Smooth muscle cell (in vitro differentiated cells): Measurements from ENCODE around the gene NLN. TPM values are rescaled to one million over a fixed set of nuclear protein-coding genes. Genes with fewer than 3 reads are reported as not detected.
"Not testable (repeated sequence)": the region's sequence is repeated elsewhere in the genome, so short reads cannot be mapped to it uniquely, and the experiment has no call there.

Experiments used
- DNase-seq: peaks from one replicate; lab custom pipeline; 2025; ENCODE audit not compliant: unreplicated experiment; lab: John Stamatoyannopoulos, UW
- H2AFZ ChIP-seq: fragments of 200-600 bp; sonication (generic); 2 replicates; pipeline ENCODE4 v1.6.0; 2016; ENCODE audit warnings: antibody characterized with exemption, low read depth, mild to moderate bottlenecking
- H3F3A ChIP-seq: fragments of 200-600 bp; sonication (generic); 2 replicates; pipeline ENCODE4 v1.6.0; 2017; ENCODE audit warnings: antibody characterized with exemption, low read depth
- H3K27ac ChIP-seq: fragments of 200-600 bp; sonication (generic); 2 replicates; pipeline ENCODE4 v1.5.1; 2016; ENCODE audit warnings: low read depth, mild to moderate bottlenecking
- H3K27me3 ChIP-seq: fragments of 200-600 bp; sonication (generic); 2 replicates; pipeline ENCODE4 v1.6.1; 2016; ENCODE audit warnings: low read depth, mild to moderate bottlenecking
- H3K36me3 ChIP-seq: fragments of 200-600 bp; sonication (generic); 2 replicates; pipeline ENCODE4 v1.5.1; 2016; ENCODE audit warnings: low read depth
- H3K4me1 ChIP-seq: fragments of 200-600 bp; sonication (generic); 2 replicates; pipeline ENCODE4 v1.5.1; 2016; ENCODE audit warnings: low read depth
- H3K4me2 ChIP-seq: fragments of 200-600 bp; sonication (generic); 2 replicates; pipeline ENCODE4 v1.6.0; 2016; ENCODE audit warnings: mild to moderate bottlenecking
- H3K4me3 ChIP-seq: fragments of 200-600 bp; sonication (generic); 2 replicates; pipeline ENCODE4 v1.5.1; 2016; ENCODE audit warnings: mild to moderate bottlenecking
- H3K79me2 ChIP-seq: fragments of 200-600 bp; sonication (generic); 2 replicates; pipeline ENCODE4 v1.6.0; 2016; ENCODE audit warnings: low read depth, mild to moderate bottlenecking
- H3K9ac ChIP-seq: fragments of 200-600 bp; sonication (generic); 2 replicates; pipeline ENCODE4 v1.6.0; 2016; ENCODE audit warnings: low read depth
- H3K9me3 ChIP-seq: fragments of 200-600 bp; sonication (generic); replicated peaks from 2 replicates; pipeline ENCODE4 v1.5.1; 2016; ENCODE audit warnings: low read depth
- H4K20me1 ChIP-seq: fragments of 200-600 bp; sonication (generic); 2 replicates; pipeline ENCODE4 v1.6.0; 2016; ENCODE audit warnings: low read depth
- CTCF ChIP-seq: fragments of 200-600 bp; sonication (generic); IDR thresholded peaks from 2 replicates; pipeline ENCODE4 v1.5.1; 2017; ENCODE audit warnings: borderline replicate concordance, mild to moderate bottlenecking, antibody characterized with exemption; ENCODE audit not compliant: insufficient read depth, poor library complexity, severe bottlenecking
- WGBS: methylation state at CpG from one replicate; pipeline ENCODE4 v1.1.7; 2016; ENCODE audit warnings: low lambda C conversion rate; 5-methylcytosine and 5-hydroxymethylcytosine counted together
- polyA plus RNA-seq: library from polyadenylated mRNA; unstranded; fragments of >200 nt; fragmentation: Nextera tagmentation; extraction: Ambion mirVana; gene quantifications from 2 replicates; pipeline ENCODE4 v1.2.1, GENCODE V29; 2016
- total RNA-seq: library from RNA; depleted of rRNA; stranded (reverse); fragments of >200 nt; gene quantifications from 2 replicates; pipeline ENCODE4 v1.2.3, GENCODE V29; 2014

NLN gene
- total and polyA plus RNA-seq, 2 experiments from 2014 or later: 31.9 to 33.6 TPM

GRCh38 chr5:65867542-65868195 lies 145.7 kb downstream of the NLN start:
- H2AFZ ChIP-seq: no peak overlapping the region
- H3K27ac ChIP-seq: no peak overlapping the region
- H3K9me3 ChIP-seq: no peaks in the 10 kb centered on the region
- H3K4me3 ChIP-seq: no peak overlapping the region
- TF ChIP-seq CTCF: no peak
- no peaks in the 10 kb centered on the region for H3K79me2 ChIP-seq
- no peaks in the 10 kb centered on the region for H3K36me3 ChIP-seq
- H3K27me3 ChIP-seq: no peaks in the 10 kb centered on the region
- H3F3A ChIP-seq: no peaks in the 10 kb centered on the region
- 70% methylated on average over 11 of the region's 11 CpGs for WGBS
- H4K20me1 ChIP-seq: no peaks in the 10 kb centered on the region
- no peak overlapping the region for H3K9ac ChIP-seq
- peaks cover 1% of the 10 kb centered on the region for H3K4me1 ChIP-seq
- H3K4me2 ChIP-seq: no peak overlapping the region
- DNase-seq: no peak

GRCh38 chr5:65868509-65868908 lies 146.5 kb downstream of the NLN start:
- 94% methylated on average over 3 of the region's 3 CpGs for WGBS
- H3K36me3 ChIP-seq: no peaks in the 10 kb centered on the region
- H2AFZ ChIP-seq: no peak overlapping the region
- no peaks in the 10 kb centered on the region for H3K79me2 ChIP-seq
- H4K20me1 ChIP-seq: no peaks in the 10 kb centered on the region
- H3K27me3 ChIP-seq: no peaks in the 10 kb centered on the region
- H3K4me2 ChIP-seq: no peak overlapping the region
- H3F3A ChIP-seq: no peaks in the 10 kb centered on the region
- DNase-seq: no peak
- no peak overlapping the region for H3K4me3 ChIP-seq
- TF ChIP-seq CTCF: no peak
- H3K27ac ChIP-seq: no peak overlapping the region
- no peaks in the 10 kb centered on the region for H3K9me3 ChIP-seq
- H3K9ac ChIP-seq: no peak overlapping the region
- no peaks in the 10 kb centered on the region for H3K4me1 ChIP-seq

GRCh38 chr5:65871182-65871581 lies 149.2 kb downstream of the NLN start:
- Histone ChIP-seq H3K36me3 (no peaks in the 10 kb centered on the region), H3F3A (no peaks in the 10 kb centered on the region), H4K20me1 (no peaks in the 10 kb centered on the region), H3K27ac (no peak overlapping the region), H3K9me3 (no peaks in the 10 kb centered on the region), H3K4me3 (no peak overlapping the region), H3K9ac (no peak overlapping the region), H3K27me3 (no peaks in the 10 kb centered on the region), H3K4me2 (no peak overlapping the region), H2AFZ (no peak overlapping the region), H3K4me1 (no peaks in the 10 kb centered on the region), H3K79me2 (no peaks in the 10 kb centered on the region)
- TF ChIP-seq CTCF: no peak
- no peak for DNase-seq
- WGBS: 63% methylated on average over 5 of the region's 5 CpGs

GRCh38 chr5:65871776-65872175 lies 149.8 kb downstream of the NLN start:
- H2AFZ ChIP-seq, H3K9ac ChIP-seq, H3K4me3 ChIP-seq, H3K4me2 ChIP-seq, H3K27ac ChIP-seq, H3K9me3 ChIP-seq, H3F3A ChIP-seq, H3K27me3 ChIP-seq, DNase-seq, H4K20me1 ChIP-seq, H3K79me2 ChIP-seq, H3K4me1 ChIP-seq, H3K36me3 ChIP-seq: not testable (repeated sequence)
- 94% methylated on average over 5 of the region's 5 CpGs for WGBS
